DMS53 treated with DMSO at 0.1 percent for 48 hours (cell line): Measurements from ENCODE around the gene ZKSCAN8.

Source experiments
- DNase-seq: peaks from one replicate; lab custom pipeline; 2025; ENCODE audit not compliant: unreplicated experiment; lab: John Stamatoyannopoulos, UW

Gene ZKSCAN8

GRCh38 chr6:28139860-28140543 lies 1.7 kb upstream of the ZKSCAN8 start:
- no peak for DNase-seq

- no peak for DNase-seq
Measured at GRCh38 chr6:28140616-28141015, 1.1 kb upstream of the ZKSCAN8 start.

- no peak for DNase-seq
Measured at GRCh38 chr6:28142446-28142845, 763 bp downstream of the ZKSCAN8 start.

- DNase-seq = no peak
Measured at GRCh38 chr6:28145231-28145630, 3.5 kb downstream of the ZKSCAN8 start.

- no peak for DNase-seq
Measured at GRCh38 chr6:28152531-28152930, 10.8 kb downstream of the ZKSCAN8 start.

GRCh38 chr6:28153546-28153945 lies 11.9 kb downstream of the ZKSCAN8 start:
- DNase-seq = no peak

GRCh38 chr6:28154357-28154756 lies 12.7 kb downstream of the ZKSCAN8 start:
- no peak for DNase-seq

- DNase-seq = no peak
Measured at GRCh38 chr6:28158318-28158717, 16.6 kb downstream of the ZKSCAN8 start.

GRCh38 chr6:28159029-28159607 lies 17.4 kb downstream of the ZKSCAN8 start:
- no peak for DNase-seq

GRCh38 chr6:28160233-28160632 lies 18.6 kb downstream of the ZKSCAN8 start:
- DNase-seq = no peak

GRCh38 chr6:28161410-28162079 lies 19.9 kb downstream of the ZKSCAN8 start:
- no peak for DNase-seq

GRCh38 chr6:28165563-28165962 lies 23.9 kb downstream of the ZKSCAN8 start:
- DNase-seq = no peak

- no peak for DNase-seq
Measured at GRCh38 chr6:28167068-28167467, 25.4 kb downstream of the ZKSCAN8 start.

GRCh38 chr6:28167926-28168325 lies 26.2 kb downstream of the ZKSCAN8 start:
- no peak for DNase-seq

- no peak for DNase-seq
Measured at GRCh38 chr6:28171271-28171670, 29.6 kb downstream of the ZKSCAN8 start.

- no peak for DNase-seq
Measured at GRCh38 chr6:28172006-28172405, 30.3 kb downstream of the ZKSCAN8 start.

GRCh38 chr6:28176373-28176772 lies 34.7 kb downstream of the ZKSCAN8 start:
- no peak for DNase-seq

- DNase-seq = no peak
Measured at GRCh38 chr6:28182255-28182654, 40.6 kb downstream of the ZKSCAN8 start.

- DNase-seq = no peak
Measured at GRCh38 chr6:28188111-28188979, 46.7 kb downstream of the ZKSCAN8 start.

- DNase-seq = no peak
Measured at GRCh38 chr6:28200020-28200419, 58.3 kb downstream of the ZKSCAN8 start.

- no peak for DNase-seq
Measured at GRCh38 chr6:28203201-28203600, 61.5 kb downstream of the ZKSCAN8 start.
